Left kidney (tissue), 8 donors: ENCODE data around the gene BRMS1. TPM values are rescaled to one million over a fixed set of nuclear protein-coding genes. Genes with fewer than 3 reads are reported as not detected.
A peak's percentile ranks its signal among the peaks of the same experiment; 100 is the strongest.
"Not testable (repeated sequence)": the region's sequence is repeated elsewhere in the genome, so short reads cannot be mapped to it uniquely, and the experiment has no call there.

Experiments used
- DNase-seq: peaks from one replicate; pipeline ENCODE4 v3.0.0-alpha.2; 2013
- long read RNA-seq, 8 donors: transcript quantifications; one replicate each; lab custom pipeline, GENCODE V29; 2026
- polyA plus RNA-seq: library from polyadenylated mRNA; unstranded; fragments of 120-200 nt; gene quantifications from one replicate; pipeline ENCODE4 v1.2.1, GENCODE V29; 2013; ENCODE audit not compliant: insufficient read length

The BRMS1 gene, protein sequence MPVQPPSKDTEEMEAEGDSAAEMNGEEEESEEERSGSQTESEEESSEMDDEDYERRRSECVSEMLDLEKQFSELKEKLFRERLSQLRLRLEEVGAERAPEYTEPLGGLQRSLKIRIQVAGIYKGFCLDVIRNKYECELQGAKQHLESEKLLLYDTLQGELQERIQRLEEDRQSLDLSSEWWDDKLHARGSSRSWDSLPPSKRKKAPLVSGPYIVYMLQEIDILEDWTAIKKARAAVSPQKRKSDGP
- 29.6 TPM for polyA plus RNA-seq
- long read RNA-seq, donor 1, transcript BRMS1-201 (10 exons, 1,445 nt): major isoform, 12 of 14 reads
- long read RNA-seq, donor 1, partial matches to known transcripts: 0 of 14 reads
- long read RNA-seq, donor 1, other reads (novel, unspliced or antisense): 0 of 14 reads
- long read RNA-seq, donor 2, partial matches to known transcripts: 0 of 3 reads
- long read RNA-seq, donor 2, other reads (novel, unspliced or antisense): 0 of 3 reads
- long read RNA-seq, donor 3, partial matches to known transcripts: 0 of 9 reads
- long read RNA-seq, donor 3, other reads (novel, unspliced or antisense): 0 of 9 reads
- long read RNA-seq, donor 4, partial matches to known transcripts: 0 of 1 reads
- long read RNA-seq, donor 4, other reads (novel, unspliced or antisense): 0 of 1 reads
- long read RNA-seq, donor 5, transcript BRMS1-201 (10 exons, 1,445 nt): major isoform, 19 of 23 reads
- long read RNA-seq, donor 5, partial matches to known transcripts: 0 of 23 reads
- long read RNA-seq, donor 5, other reads (novel, unspliced or antisense): 0 of 23 reads
- long read RNA-seq, donor 6, transcript BRMS1-201 (10 exons, 1,445 nt): major isoform, 10 of 10 reads
- long read RNA-seq, donor 6, partial matches to known transcripts: 0 of 10 reads
- long read RNA-seq, donor 6, other reads (novel, unspliced or antisense): 0 of 10 reads
- long read RNA-seq, donor 7, transcript BRMS1-201 (10 exons, 1,445 nt): major isoform, 13 of 16 reads
- long read RNA-seq, donor 7, partial matches to known transcripts: 0 of 16 reads
- long read RNA-seq, donor 7, other reads (novel, unspliced or antisense): 0 of 16 reads
- long read RNA-seq, donor 8, partial matches to known transcripts: 0 of 2 reads
- long read RNA-seq, donor 8, other reads (novel, unspliced or antisense): 0 of 2 reads

DNA sequence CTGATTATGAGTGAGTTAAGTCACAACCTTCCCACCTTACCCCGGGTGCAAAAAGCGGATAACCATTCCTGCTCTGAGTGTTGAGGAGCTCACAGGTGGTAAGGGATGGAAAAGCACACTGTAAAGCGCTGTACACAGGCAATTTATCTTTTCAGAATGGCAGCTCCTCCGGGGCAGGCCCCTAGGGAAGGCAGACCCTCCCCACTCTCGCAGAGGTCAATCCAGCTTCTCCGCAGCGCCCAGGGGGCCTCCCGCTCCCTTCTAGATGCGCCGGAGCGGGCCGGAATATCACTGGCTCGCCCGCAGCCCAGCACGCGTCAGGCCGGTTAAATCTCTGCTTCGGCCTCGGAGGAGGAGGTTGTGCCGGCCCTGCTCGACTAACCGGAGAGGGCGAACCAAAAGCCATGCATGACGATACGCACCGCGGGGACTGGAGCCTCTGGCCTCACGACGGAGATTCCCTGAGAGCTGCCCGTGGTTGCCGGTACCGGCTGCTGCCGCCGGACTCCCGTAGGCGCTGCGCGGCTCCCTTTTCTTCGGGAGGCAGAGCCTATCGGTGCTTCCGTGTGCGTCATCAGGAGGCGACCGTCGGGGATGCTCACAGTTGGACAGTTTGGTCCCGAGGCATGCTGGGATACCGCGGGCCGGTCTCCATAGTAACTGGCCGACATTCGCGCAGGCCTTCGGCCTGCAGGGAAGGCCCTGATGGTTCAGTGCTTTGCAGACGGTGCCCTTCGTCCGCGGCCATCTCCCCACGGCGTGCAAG lies at the start of gene BRMS1:
Gene BRMS1 (minus strand): TSS at position 555 of the 766 bp plus-strand sequence. CDS start 2,870 bp downstream, outside the sequence.
- DNase-seq: peak; percentile 95

DNA sequence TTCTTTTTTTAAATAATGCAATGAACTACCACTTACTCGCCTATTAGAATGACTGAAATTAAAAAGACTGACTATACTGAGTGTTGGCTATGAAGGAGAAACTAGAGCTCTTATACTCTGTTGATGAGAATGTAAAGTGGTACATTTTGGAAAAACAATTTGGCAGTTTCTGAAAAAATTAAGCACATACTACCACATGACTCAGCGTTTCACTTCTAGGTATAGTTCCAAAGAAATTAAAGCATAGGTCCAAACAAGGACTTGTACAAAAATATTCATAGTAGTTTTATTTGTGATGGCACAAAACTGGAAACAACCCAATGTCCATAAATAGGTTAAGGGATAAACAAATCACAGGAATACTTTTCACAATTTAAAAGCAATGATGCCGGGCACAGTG lies 49.0 kb upstream of the BRMS1 start:
- DNase-seq: no peak

DNA sequence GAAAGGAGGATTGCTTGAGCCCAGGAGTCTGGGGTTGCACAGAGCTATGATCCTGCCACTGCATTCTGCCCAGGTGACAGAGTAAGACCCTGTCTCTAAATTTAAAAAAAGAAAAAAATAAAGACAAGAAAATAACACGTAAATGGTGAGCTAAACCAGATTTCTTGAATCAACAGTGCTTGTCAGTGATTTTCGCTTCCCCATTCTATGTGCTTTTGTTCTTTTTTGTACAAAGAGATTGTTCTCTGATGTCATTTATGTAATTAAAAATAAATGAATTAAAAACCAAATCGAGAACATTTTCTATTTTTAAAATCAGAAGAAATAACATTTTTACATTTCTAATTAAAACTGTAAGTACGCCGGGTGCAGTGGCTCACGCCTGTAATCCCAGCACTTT lies 46.4 kb upstream of the BRMS1 start:
- no peak for DNase-seq

DNA sequence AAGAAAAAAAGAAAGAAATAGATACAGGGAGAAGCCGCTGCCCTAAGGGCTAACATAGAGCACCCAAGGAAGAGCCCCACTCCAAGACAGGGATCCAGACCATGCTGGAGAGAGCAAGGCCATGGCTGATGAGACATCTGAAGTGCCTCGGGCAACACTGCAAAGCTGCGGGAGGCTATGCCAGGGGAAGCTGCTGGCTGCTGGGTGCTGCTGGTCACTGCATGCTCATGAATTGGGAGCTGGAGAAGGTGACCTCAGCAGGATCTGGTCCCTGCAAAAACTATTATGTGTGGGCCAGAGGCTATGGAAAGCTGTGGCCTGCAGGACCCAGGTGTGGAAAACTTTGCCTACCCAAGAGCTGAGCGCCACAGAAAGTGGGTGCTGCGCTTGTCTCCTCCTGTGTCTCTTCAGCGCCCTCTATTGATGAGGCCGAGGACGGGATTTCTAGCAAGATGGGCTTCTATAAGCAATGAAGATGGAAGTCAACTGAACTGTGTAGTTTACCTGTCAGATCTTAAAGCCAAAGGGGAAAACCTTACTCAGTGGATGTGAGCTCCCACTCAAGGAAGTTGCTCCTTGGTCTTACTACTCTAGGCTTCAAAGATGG lies 44.0 kb upstream of the BRMS1 start:
- DNase-seq: peak; percentile 74

DNA sequence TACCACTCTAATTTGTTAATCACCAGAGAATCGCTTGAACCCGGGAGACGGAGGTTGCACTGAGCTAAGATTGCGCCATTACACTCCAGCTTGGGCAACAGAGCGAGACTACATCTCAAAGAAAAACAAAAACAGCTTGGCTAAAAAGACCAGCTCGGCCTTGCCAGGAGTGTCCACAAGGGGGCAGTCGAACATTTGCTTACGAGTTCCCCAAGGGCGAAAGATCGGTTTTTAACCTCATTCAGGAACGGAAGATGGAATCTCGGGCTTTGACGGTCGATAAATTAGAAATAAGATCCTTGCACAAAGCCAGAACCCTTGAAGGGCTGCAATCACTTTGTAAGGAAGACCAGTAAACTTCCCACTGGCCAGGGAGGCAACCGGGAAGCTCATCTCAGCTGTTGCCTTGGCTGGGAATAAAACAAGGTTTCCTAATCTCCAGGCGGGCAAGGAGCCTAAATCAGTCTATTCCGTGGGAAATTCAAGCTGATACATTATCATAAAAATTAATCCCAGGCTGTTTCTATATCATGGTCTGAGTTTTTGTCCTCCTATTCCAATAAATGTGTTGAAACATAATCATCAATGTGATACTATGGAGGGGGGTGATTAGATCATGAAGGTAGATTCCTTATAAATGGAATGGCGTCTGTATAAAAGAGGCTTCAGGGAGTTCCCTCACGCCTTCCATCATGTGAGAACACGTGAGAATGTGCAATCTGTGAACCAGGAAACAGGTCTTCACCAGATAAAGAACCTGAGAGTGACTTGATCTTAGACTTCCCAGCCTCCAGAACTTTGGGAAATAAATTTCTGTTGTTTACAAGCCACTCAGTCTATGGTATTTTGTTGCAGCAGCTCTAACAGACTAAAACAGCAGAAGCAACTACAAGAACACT lies 41.5 kb upstream of the BRMS1 start:
- peak; percentile 92 for DNase-seq

DNA sequence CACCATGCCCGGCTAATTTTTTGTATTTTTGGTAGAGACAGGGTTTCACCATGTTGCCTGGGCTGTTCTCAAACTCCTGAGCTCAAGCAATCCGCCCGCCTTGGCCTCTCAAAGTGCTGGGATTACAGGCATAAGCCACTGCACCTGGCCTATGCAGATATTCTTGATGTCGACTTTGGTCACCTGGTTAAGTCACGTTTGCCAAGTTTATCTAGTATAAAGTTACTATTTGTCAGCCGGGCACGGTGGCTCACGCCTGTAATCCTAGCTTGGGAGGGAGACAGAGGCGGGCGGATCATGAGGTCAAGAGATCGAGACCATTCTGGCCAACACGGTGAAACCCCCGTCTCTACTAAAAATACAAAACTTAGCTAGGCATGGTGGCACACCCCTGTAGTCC lies 39.4 kb upstream of the BRMS1 start:
- not testable (repeated sequence) for DNase-seq

DNA sequence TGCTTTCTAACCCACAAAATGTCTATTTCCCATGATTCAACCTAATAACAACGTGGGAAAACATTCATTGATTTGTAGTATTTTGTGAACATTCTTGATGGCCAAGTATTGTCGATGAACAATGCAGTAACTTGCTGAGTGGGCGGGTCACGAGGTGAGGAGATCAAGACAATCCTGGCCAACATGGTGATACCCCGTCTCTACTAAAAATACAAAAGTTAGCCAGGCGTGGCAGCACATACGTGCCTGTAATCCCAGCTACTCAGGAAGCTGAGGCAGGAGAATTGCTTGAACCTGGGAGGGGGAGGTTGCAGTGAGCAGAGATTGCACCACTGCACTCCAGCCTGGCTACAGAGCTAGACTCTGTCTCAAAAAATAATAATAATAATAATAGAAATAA lies 35.4 kb upstream of the BRMS1 start:
- not testable (repeated sequence) for DNase-seq

DNA sequence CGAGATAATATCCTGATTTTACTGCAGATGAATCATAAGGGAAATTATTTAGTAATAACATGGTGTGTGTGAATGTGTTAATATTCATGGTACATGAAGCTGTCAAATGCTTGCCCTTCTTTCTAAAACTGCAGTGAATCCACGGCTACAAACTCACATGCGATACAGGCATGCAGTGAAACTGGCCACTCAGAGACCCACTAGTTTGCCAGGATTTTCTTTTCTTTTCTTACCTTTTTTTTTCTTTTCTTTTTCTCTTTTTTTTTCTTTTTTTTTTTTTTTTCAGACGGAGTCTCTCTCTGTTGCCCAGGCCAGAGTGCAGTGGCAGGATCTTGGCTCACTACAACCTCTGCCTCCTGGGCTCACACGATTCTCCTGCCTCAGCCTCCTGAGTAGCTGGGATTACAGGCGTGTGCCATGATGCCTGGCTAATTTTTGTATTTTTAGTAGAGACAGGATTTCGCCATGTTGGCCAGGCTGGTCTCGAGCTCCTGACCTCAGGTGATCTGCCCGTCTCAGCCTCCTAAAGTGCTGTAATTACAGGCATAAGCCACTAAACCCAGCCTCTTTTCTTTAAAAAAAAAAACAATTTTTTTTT lies 28.9 kb upstream of the BRMS1 start:
- DNase-seq: not testable (repeated sequence)

DNA sequence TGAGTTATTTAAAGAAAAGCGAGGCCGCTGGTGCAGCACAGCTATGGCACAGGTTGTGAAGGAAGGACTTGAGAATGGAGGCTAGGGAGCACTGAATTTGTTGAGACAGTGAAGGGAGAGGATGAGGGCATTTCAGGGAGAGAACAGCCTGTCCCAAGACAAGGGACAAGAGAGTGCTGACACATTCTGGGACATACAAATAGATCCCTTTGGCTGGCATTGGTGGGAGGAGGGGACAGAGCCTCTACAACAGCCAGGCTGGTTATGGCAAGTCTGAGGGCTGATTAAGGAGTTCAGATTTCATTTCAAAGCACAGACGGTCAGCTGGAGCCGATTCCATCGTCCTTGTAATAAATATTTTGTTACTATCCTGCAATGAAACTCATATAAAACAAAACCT lies 28.4 kb upstream of the BRMS1 start:
- DNase-seq: no peak

DNA sequence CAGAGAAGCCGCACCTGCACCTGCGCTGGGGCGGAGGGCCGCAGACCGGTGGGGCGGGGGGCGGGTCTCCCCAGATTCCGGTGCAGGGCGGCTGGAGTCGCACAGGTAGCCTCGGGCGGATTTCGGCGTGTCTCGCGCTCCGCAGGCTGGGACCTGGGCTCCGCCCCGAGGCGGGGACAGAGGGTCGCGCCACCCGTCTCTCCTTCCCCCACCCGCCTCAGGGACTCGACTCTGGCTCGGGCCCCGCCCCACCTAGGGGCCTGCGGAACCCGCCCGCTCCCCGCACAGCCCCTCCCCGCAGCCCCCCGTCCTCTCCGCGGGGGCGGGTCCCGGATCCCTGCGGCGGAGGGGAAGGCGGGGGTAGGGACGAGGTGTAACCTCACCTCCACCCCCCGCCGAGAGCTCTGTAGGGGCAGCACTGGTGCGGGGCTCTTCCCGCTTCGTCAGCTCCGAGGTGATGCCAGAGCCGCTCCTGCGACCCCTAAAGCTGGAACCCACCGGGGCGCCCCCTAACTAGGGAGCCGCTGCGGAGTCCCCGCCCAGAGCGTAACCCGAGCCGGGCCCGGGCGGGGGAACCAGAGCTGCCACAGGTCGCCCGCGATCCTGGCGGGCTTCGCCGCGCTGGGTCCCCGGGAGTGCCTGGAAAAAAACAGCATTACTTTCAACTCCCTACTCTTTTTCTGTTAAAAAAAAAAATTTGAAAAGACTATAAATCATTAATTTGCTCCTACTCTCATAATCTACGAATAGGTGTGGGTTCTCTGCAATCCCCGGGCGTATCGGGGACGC lies 26.9 kb upstream of the BRMS1 start, which contains the start of gene SLC29A2:
Gene SLC29A2 (minus strand): TSS at position 134 of the 789 bp plus-strand sequence. CDS start 169 bp downstream, outside the sequence.
- DNase-seq: peak; percentile 85

DNA sequence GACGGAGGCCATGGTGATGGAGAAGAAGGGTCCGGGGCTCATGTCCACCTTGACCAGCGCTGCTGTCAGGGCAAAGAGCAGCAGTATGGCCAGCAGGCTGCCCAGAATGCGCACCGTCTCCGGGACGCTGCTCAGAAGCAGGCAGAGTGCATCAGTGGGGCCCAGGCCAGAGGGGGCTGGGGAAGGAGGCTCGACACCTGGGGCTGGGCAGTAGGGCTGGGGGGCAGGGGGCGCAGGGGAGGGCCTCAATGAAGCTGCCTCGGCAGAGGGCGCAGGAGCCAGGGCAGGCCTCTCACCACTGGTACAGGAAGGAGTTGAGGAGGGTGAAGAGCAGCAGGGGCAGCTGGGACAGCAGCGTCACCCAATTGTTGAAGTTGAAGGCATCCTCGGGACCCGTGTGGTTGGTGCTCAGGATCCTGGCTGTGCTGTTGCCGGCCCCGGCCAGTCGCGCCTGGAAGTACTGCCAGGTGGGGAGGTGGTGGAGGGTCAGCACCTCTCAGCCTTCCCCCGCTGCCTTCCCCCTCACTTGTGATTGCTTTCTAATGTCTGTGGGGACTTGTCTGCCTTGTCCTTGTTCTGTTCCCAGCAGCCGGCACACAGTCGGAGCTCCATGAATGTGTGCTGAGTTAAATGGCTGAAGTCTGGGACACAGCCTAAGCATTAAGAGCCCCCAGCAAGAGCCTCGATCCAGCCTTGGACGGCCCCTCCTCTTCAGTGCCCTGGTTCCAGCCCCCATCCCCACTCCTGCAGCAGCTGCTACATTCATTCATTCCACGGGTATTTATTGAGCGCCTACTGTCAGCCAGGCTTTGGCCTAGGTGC lies 24.4 kb upstream of the BRMS1 start:
- DNase-seq: no peak

DNA sequence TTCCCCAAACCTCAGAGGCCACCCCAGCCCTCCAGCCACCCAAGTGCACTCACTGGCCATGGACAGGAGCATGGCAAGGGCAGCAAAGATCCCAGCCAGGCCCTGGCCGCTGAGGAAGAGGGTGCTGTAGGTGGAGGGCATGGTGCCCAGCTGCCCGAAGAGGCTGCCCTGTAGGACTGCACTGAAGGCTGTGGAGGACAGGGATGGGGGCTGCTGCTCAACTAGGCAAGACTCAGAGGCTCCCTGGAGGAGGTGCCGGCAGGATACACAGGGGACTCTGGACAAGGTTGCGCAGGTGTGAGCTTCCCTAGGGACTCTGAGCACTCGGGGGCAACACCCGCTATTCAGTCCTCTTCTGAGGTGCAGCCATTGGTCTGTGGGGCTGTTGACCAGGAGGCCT lies 23.6 kb upstream of the BRMS1 start:
- no peak for DNase-seq

DNA sequence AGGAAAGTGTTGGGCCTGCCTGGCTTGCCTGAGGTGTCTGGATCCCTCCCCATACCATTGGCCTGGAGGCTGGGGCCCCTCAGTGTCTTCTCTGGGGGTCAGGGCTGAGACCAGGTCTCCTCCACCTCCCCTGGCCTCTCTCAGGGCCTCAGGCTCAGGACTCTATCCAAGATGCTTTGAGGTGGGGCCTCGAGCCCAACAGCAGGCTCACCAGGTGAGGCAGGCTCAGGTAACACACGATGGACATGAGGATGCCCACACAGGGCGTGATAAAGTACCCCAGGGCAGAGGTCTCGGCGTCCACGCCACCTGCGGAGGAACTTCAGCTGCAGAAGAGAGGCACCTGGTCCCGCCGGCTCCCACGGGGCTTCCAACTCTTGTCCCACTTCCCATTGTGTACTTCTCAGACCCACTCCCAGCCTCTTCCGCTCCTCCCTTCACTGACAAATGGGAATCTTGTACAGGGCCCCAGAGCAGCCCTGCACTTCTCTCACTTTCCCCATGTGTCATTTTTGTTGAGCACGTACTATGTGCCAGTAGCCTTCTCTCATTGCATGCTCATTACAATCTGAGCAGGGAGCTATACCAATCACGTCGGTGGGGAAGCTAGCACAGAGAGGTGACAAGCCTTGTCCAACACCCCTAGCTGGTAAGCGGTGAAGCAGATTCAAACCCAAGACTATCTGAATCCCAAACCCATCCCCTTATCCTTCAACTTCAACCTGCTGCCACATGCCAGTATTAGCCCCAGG lies 22.8 kb upstream of the BRMS1 start:
- no peak for DNase-seq

DNA sequence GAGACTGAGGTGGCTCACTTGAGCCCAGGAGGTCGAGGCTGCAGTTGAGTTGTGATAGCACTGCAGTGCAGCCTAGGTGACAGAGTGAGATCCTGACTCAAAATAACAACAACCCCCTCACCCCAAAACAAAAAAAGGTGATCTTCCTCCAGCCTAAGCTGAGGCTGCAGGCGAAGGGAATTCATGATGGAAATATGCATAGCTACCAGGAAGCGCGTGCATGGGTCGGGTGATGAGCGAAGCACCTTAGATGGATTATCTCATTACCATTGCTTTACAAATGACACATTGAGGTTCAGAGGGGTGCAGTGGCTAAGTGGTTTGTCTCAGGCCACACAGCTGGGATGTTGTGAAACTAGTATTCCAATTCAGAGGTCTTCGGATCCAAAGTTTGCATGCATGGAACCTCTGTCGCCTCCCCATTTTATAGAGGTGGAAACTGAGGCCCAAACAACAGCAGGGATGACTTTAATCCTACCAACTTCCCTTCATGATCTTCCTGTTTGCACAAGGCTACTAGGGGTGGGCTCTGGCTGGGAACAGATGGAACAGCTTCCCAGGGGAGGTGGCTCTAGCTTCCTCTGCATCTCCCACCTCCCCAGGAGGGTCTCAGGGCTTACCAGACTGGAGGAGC lies 22.1 kb upstream of the BRMS1 start:
- DNase-seq: no peak

DNA sequence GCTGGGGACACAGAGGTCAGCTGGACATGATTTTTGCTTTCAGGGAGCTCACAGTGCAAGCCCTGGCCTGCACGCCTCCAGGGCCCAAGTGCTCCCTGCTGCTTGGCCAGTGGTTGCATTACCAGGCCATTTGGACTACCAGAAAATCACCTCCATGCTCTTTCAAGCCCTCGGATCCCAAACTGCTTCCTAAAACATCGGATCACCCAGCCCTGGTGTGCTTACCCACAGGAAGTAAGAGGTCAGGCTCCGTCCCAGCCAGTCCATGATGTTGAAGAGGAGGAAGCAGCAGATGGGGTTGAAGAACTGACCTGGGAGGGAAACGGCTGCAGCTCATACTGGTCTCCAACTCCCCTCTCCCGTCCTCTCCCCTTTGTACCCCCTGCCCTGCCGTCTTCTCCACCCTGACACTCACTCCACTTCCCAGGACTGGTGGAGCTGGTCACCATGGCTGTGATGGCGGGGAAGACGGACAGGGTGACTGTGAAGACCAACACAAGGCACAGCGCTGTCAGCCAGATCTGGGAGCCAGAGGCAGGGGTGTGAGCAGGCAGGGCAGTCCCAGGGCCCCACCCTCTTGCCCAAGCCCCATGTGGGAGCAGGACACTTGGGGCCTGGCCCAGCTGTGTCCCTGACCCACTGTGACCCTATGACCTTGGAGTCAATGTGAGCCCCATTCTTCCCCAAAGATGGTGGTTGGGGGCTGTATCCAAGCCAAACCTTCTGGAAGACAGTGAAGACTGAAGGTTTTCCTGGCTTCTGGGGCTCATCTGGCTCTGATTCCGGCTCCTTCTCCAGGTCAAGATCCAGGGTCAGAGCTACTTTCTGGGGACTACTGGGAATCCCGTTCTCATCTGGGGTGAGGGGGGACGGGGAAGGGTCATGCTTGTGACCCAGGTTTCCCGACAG lies 21.1 kb upstream of the BRMS1 start:
- DNase-seq: no peak
